K562 (cell line): Measurements from ENCODE around the gene HAUS6. TPM values are rescaled to one million over a fixed set of nuclear protein-coding genes. Genes with fewer than 3 reads are reported as not detected.

ENCODE experiments used
- ARNT ChIP-seq, 2 experiments: fragments of 450-650 bp; IDR thresholded peaks; 2 replicates each; pipeline ENCODE4 v1.6.1; 2016; ENCODE audit warnings: mild to moderate bottlenecking in 1 of 2
- polyA plus RNA-seq, 8 experiments: library from polyadenylated mRNA; depleted of rRNA in 4 of 8; stranded (reverse) in 5 of 8; unstranded in 3 of 8; fragments of >200 nt; fragmentation: Nextera tagmentation in 2 of 8; fragmentation: Illumina TruSeq in 1 of 8; extraction: Ambion mirVana in 2 of 8; extraction: Trizol in 1 of 8; gene quantifications; 2 replicates each; pipeline versions ENCODE4 v1.2.1 to v1.2.3, GENCODE V29; 2011 to 2014; ENCODE audit warnings: inconsistent platforms in 1 of 8, missing spikeins in 1 of 8
- total RNA-seq, 7 experiments: library from RNA; depleted of rRNA in 6 of 7; stranded (reverse); fragments of >200 nt in 6 of 7; fragmentation: Illumina TruSeq in 2 of 7; extraction: Trizol in 2 of 7; gene quantifications; 2 replicates each; pipeline versions ENCODE4 v1.2.1 to v1.2.3, GENCODE V29; 2011 to 2021; ENCODE audit warnings: low replicate concordance in 1 of 7
- TF ChIP-seq, protein P1 (sequence below): fragments of 450-650 bp; IDR thresholded peaks from 2 replicates; pipeline ENCODE4 v1.6.1; 2016; ENCODE audit warnings: mild to moderate bottlenecking, moderate library complexity

The HAUS6 gene
- total and polyA plus RNA-seq, 9 of the 15 experiments (the other 6 are each of a cell fraction or from before 2014, with no cell fraction given): 10.2 to 31.7 (median 23.1) TPM

DNA sequence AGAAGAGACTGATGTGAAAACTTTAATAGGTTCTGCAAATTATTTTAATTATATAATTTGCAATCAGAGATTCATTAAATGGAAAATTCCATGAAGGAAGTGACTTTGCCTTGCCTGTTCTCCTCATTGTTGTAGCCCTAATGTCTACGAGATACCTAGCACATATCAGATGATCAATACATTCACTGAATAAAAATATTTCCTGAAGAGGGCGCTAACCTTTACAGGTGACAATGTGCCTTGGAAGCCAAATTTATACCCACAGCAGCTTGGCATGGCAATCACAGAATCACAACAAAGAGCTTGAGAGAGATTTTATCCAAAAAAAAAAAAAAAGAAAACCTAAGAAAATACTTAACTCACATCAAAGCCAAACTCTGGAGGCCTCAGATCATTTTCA is 17.4 kb downstream of the HAUS6 start (continued):
- TF ChIP-seq, protein P1, sequence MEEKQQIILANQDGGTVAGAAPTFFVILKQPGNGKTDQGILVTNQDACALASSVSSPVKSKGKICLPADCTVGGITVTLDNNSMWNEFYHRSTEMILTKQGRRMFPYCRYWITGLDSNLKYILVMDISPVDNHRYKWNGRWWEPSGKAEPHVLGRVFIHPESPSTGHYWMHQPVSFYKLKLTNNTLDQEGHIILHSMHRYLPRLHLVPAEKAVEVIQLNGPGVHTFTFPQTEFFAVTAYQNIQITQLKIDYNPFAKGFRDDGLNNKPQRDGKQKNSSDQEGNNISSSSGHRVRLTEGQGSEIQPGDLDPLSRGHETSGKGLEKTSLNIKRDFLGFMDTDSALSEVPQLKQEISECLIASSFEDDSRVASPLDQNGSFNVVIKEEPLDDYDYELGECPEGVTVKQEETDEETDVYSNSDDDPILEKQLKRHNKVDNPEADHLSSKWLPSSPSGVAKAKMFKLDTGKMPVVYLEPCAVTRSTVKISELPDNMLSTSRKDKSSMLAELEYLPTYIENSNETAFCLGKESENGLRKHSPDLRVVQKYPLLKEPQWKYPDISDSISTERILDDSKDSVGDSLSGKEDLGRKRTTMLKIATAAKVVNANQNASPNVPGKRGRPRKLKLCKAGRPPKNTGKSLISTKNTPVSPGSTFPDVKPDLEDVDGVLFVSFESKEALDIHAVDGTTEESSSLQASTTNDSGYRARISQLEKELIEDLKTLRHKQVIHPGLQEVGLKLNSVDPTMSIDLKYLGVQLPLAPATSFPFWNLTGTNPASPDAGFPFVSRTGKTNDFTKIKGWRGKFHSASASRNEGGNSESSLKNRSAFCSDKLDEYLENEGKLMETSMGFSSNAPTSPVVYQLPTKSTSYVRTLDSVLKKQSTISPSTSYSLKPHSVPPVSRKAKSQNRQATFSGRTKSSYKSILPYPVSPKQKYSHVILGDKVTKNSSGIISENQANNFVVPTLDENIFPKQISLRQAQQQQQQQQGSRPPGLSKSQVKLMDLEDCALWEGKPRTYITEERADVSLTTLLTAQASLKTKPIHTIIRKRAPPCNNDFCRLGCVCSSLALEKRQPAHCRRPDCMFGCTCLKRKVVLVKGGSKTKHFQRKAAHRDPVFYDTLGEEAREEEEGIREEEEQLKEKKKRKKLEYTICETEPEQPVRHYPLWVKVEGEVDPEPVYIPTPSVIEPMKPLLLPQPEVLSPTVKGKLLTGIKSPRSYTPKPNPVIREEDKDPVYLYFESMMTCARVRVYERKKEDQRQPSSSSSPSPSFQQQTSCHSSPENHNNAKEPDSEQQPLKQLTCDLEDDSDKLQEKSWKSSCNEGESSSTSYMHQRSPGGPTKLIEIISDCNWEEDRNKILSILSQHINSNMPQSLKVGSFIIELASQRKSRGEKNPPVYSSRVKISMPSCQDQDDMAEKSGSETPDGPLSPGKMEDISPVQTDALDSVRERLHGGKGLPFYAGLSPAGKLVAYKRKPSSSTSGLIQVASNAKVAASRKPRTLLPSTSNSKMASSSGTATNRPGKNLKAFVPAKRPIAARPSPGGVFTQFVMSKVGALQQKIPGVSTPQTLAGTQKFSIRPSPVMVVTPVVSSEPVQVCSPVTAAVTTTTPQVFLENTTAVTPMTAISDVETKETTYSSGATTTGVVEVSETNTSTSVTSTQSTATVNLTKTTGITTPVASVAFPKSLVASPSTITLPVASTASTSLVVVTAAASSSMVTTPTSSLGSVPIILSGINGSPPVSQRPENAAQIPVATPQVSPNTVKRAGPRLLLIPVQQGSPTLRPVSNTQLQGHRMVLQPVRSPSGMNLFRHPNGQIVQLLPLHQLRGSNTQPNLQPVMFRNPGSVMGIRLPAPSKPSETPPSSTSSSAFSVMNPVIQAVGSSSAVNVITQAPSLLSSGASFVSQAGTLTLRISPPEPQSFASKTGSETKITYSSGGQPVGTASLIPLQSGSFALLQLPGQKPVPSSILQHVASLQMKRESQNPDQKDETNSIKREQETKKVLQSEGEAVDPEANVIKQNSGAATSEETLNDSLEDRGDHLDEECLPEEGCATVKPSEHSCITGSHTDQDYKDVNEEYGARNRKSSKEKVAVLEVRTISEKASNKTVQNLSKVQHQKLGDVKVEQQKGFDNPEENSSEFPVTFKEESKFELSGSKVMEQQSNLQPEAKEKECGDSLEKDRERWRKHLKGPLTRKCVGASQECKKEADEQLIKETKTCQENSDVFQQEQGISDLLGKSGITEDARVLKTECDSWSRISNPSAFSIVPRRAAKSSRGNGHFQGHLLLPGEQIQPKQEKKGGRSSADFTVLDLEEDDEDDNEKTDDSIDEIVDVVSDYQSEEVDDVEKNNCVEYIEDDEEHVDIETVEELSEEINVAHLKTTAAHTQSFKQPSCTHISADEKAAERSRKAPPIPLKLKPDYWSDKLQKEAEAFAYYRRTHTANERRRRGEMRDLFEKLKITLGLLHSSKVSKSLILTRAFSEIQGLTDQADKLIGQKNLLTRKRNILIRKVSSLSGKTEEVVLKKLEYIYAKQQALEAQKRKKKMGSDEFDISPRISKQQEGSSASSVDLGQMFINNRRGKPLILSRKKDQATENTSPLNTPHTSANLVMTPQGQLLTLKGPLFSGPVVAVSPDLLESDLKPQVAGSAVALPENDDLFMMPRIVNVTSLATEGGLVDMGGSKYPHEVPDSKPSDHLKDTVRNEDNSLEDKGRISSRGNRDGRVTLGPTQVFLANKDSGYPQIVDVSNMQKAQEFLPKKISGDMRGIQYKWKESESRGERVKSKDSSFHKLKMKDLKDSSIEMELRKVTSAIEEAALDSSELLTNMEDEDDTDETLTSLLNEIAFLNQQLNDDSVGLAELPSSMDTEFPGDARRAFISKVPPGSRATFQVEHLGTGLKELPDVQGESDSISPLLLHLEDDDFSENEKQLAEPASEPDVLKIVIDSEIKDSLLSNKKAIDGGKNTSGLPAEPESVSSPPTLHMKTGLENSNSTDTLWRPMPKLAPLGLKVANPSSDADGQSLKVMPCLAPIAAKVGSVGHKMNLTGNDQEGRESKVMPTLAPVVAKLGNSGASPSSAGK: no peak
- no peak for TF ChIP-seq ARNT (IDR thresholded peaks at IDR 0.05)
- TF ChIP-seq, all 486 proteins: peak for 3
